ENCODE data around the gene WBP2.
"Not testable (repeated sequence)": the region's sequence is repeated elsewhere in the genome, so short reads cannot be mapped to it uniquely, and the experiment has no call there.

- TF ChIP-seq, protein P1, sequence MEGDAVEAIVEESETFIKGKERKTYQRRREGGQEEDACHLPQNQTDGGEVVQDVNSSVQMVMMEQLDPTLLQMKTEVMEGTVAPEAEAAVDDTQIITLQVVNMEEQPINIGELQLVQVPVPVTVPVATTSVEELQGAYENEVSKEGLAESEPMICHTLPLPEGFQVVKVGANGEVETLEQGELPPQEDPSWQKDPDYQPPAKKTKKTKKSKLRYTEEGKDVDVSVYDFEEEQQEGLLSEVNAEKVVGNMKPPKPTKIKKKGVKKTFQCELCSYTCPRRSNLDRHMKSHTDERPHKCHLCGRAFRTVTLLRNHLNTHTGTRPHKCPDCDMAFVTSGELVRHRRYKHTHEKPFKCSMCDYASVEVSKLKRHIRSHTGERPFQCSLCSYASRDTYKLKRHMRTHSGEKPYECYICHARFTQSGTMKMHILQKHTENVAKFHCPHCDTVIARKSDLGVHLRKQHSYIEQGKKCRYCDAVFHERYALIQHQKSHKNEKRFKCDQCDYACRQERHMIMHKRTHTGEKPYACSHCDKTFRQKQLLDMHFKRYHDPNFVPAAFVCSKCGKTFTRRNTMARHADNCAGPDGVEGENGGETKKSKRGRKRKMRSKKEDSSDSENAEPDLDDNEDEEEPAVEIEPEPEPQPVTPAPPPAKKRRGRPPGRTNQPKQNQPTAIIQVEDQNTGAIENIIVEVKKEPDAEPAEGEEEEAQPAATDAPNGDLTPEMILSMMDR (conservative IDR thresholded peaks at IDR 0.05; ENCODE audit: low read depth, low read length) = not testable (repeated sequence)
- not testable (repeated sequence) for TF ChIP-seq EZH2 (IDR thresholded peaks at IDR 0.05; ENCODE audit: low read length, unreplicated experiment); EZH2phosphoT487 (IDR thresholded peaks at IDR 0.05; ENCODE audit: borderline replicate concordance, low read length)
Measured at GRCh38 chr17:75851693-75851991, 3.5 kb downstream of the WBP2 start.
